ENCODE data around the gene ZIK1. TPM values are rescaled to one million over a fixed set of nuclear protein-coding genes. Genes with fewer than 3 reads are reported as not detected.

Gene ZIK1
- polyA plus RNA-seq, 3 donors, result 0.51 to 1.1 (median 1.0) TPM

GRCh38 chr19:57557659-57558058 is 26.3 kb upstream of the ZIK1 start:
- Histone ChIP-seq H2AFZ (ENCODE audit: insufficient read depth, low read depth, low read length, poor library complexity, severe bottlenecking) (no peak overlapping the region), H4K20me1 (ENCODE audit: insufficient read depth, low read length) (no peaks in the 10 kb centered on the region), H3K9me3 (replicated peaks in 1 of 2; ENCODE audit: control insufficient read depth in 1 of 2, insufficient read depth in 1 of 2, low read length in 2 of 2) (peaks cover 47 to 67% of the 10 kb centered on the region in 2 donors), H3K4me2 (replicated peaks; ENCODE audit: extremely low read depth, low read length, poor library complexity, severe bottlenecking) (no peak overlapping the region), H3K79me2 (ENCODE audit: insufficient read depth, low read length) (peaks cover 11% of the 10 kb centered on the region), H3K4me1 (ENCODE audit: control insufficient read depth in 1 of 2, insufficient read depth in 2 of 2, low read length in 2 of 2) (peaks cover 16 to 20% of the 10 kb centered on the region in 2 donors), H3K36me3 (replicated peaks in 1 of 2; ENCODE audit: control insufficient read depth in 1 of 2, insufficient read depth in 2 of 2, low read length in 2 of 2) (peaks cover 7 to 39% of the 10 kb centered on the region in 2 donors), H3K4me3 (replicated peaks in 1 of 3; ENCODE audit: low read depth in 2 of 3, low read length in 3 of 3) (no peak overlapping the region), H3K27me3 (ENCODE audit: control insufficient read depth in 2 of 2, insufficient read depth in 2 of 2, low read length in 2 of 2) (no peaks in the 10 kb centered on the region), H3K9ac (ENCODE audit: insufficient read depth, low read length, poor library complexity, severe bottlenecking) (no peak overlapping the region), H3K27ac (ENCODE audit: low read depth in 1 of 2, low read length in 2 of 2) (no peak overlapping the region)
- H3K4me3 Mint-ChIP-seq, result no peak overlapping the region
- intact Hi-C loops (cut with micrococcal nuclease), result no loop called here
- TF ChIP-seq CTCF (IDR thresholded peaks at IDR 0.05), result no peak
- peaks cover 58 to 80% (median 69%) of the 10 kb centered on the region in 7 donors for H3K9me3 Mint-ChIP-seq
- no peak overlapping the region for H3K27ac Mint-ChIP-seq
- H3K27me3 Mint-ChIP-seq (ENCODE audit: low read depth in 3 of 3), result peaks cover 0 to 8% (median 3%) of the 10 kb centered on the region in 3 donors
- 90% methylated on average over 1 of the region's 5 CpGs for WGBS (ENCODE audit: insufficient coverage)
- H3K4me1 Mint-ChIP-seq, result peaks cover 21% of the 10 kb centered on the region
- DNase-seq, result no peak
- H3K36me3 Mint-ChIP-seq, result peaks cover 38 to 49% of the 10 kb centered on the region in 2 donors

- Mint-ChIP-seq H3K27me3 (ENCODE audit: low read depth in 3 of 3) (peaks cover 0 to 8% (median 3%) of the 10 kb centered on the region in 3 donors), H3K9me3 (peaks cover 56 to 80% (median 69%) of the 10 kb centered on the region in 7 donors), H3K4me1 (peaks cover 21% of the 10 kb centered on the region), H3K4me3 (peak overlapping the region; percentile 91 to 95), H3K36me3 (peaks cover 31 to 40% of the 10 kb centered on the region in 2 donors), H3K27ac (no peak overlapping the region)
- H3K4me1 ChIP-seq (ENCODE audit: control insufficient read depth in 1 of 2, insufficient read depth in 2 of 2, low read length in 2 of 2), result peaks cover 16 to 20% of the 10 kb centered on the region in 2 donors
- H2AFZ ChIP-seq (ENCODE audit: insufficient read depth, low read depth, low read length, poor library complexity, severe bottlenecking), result peak overlapping the region; percentile 95
- H3K4me2 ChIP-seq (replicated peaks; ENCODE audit: extremely low read depth, low read length, poor library complexity, severe bottlenecking), result peak overlapping the region; percentile 95
- no peaks in the 10 kb centered on the region for H4K20me1 ChIP-seq (ENCODE audit: insufficient read depth, low read length)
- H3K27ac ChIP-seq (ENCODE audit: low read depth in 1 of 2, low read length in 2 of 2), result no peak overlapping the region
- TF ChIP-seq CTCF (IDR thresholded peaks at IDR 0.05), result no peak
- H3K4me3 ChIP-seq (replicated peaks in 1 of 3; ENCODE audit: low read depth in 2 of 3, low read length in 3 of 3), result peak overlapping the region in 1 of 3 experiments; percentile 86
- DNase-seq, result no peak
- intact Hi-C loops (cut with micrococcal nuclease), result no loop called here
- no peaks in the 10 kb centered on the region for H3K27me3 ChIP-seq (ENCODE audit: control insufficient read depth in 2 of 2, insufficient read depth in 2 of 2, low read length in 2 of 2)
- peaks cover 7 to 30% of the 10 kb centered on the region in 2 donors for H3K36me3 ChIP-seq (replicated peaks in 1 of 2; ENCODE audit: control insufficient read depth in 1 of 2, insufficient read depth in 2 of 2, low read length in 2 of 2)
- WGBS (ENCODE audit: insufficient coverage), result 32% methylated on average over 6 of the region's 6 CpGs
- peaks cover 45 to 67% of the 10 kb centered on the region in 2 donors for H3K9me3 ChIP-seq (replicated peaks in 1 of 2; ENCODE audit: control insufficient read depth in 1 of 2, insufficient read depth in 1 of 2, low read length in 2 of 2)
- peak overlapping the region; percentile 82 for H3K9ac ChIP-seq (ENCODE audit: insufficient read depth, low read length, poor library complexity, severe bottlenecking)
- H3K79me2 ChIP-seq (ENCODE audit: insufficient read depth, low read length), result peaks cover 11% of the 10 kb centered on the region
Observed at GRCh38 chr19:57558525-57558924, 25.4 kb upstream of the ZIK1 start.

Data from CD14-positive monocyte (primary cell).